Activated T-cell treated with anti-CD3 and anti-CD28 coated beads, Interleukin-2, amount 50 U/mL, for 48 hours (primary cell): Measurements from ENCODE around the gene SLC66A2.
"Not testable (repeated sequence)": the region's sequence is repeated elsewhere in the genome, so short reads cannot be mapped to it uniquely, and the experiment has no call there.

ENCODE experiments used
- DNase-seq, 2 experiments: peaks; one replicate each; pipeline ENCODE4 v3.0.0-alpha.2; 2020

SLC66A2 gene

DNA sequence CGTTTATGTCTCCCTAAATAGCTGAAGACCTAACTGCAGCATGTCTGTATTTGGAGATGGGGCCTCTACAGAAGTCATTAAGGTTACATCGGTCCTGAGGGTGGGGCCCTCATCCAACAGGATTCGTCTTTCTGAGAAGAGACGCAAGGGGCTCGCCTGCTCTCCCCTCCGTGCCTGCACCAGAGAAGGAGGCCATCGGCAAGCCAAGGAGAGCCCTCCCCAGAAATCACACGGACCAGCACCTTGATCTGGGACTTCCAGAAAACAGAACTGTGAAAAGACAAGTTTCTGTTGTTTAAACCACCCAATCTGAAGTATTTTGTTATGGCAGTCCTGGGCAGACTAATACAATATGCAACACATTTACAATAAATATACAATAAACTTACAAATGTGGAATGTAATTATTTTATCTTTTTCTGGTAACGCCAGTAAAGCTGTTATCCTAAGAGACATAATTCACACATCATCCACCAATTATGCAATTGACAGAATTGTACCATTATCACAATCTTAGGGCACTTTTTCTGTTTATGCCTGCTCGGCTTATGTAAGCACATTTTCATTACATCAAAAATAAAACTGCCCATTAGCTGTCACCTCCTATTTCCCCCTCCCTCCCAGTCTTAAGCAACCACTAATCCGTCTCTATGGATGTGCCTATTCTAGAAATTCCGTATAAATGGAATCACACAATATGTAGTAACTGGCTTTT lies 19.1 kb upstream of the SLC66A2 start:
- DNase-seq, result no peak

DNA sequence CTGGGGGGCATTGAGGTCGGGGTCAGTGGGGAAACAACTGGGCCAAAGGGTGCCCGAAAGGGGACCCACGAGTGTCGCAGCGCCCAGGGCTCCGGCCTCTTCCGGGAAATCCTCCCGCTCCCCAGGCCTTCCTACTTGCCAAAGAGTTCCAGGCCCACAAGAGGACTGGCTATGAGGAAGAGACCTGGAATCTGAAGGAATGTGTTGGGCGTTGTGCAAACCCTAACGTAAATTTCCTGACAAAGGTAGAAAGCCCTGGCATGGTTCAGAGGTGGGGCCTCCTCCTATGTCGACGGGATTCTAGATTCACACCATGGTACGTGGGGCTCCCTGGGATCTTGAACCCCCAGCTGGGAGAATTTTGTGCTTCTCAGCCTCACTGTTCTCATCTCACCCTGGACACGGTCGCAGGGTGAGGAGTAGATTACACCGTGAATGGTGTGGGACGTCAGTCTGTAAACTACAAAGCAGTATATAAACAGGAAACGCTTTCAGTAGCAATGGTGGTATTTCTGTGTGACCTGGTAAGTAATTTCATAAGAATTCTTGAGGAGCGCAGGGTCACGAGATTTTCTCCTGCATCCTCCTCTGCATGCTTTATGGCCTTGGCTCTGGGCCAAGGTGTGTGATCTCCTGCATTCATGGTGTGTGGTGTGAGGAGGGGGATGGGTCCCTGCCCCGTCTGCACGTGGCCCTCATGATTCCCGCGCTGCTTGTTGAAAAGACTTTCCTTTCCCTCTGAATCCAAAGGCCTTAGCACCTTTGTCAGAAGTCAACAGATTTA lies 13.9 kb upstream of the SLC66A2 start:
- DNase-seq, result peak in 1 of 2 experiments; percentile 43

DNA sequence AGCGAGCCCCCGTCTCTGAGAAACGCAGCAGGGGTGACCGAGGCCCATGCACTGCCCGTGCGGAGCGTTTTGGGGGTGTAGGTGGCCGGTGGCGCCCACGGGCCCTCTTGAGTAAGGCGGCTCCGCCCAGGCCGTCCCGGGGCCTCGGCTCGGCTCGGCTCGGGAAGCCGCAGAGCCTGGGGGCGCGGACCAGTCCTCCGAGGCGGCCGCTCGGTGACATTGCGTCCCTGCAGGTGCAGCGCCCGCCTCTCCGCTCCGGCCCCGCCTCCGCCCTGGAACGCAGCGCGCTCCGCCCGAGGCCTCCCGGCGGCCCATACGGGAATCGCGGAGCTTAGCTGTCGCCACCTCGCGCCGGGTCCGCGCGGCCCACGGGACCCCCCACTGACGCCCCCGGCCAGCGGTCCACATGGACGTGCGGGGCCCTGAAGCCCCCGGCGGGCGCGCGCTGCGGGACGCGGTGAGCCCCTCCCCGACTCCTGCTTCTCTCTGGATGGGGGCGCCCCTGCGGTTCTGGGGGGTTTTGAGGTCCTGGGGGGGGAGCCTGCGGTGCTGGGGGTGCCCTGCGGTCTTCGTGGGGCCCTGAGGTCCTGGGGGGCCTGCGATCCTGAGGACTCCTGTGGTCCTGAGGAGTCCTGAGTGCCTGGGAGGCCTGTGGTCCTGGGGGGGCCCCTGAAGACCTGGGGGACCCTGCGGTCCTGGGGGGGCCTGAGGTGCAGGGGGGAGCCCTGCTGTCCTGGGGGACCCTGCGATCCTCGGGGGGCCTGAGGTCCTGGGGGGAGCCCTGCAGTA lies 13.1 kb upstream of the SLC66A2 start, which contains the start of gene HSBP1L1:
TSS of gene HSBP1L1 (plus strand) at position 314 of the 789 bp plus-strand sequence. CDS start at position 407, 93 bp downstream.
- peak; percentile 71 to 81 for DNase-seq

DNA sequence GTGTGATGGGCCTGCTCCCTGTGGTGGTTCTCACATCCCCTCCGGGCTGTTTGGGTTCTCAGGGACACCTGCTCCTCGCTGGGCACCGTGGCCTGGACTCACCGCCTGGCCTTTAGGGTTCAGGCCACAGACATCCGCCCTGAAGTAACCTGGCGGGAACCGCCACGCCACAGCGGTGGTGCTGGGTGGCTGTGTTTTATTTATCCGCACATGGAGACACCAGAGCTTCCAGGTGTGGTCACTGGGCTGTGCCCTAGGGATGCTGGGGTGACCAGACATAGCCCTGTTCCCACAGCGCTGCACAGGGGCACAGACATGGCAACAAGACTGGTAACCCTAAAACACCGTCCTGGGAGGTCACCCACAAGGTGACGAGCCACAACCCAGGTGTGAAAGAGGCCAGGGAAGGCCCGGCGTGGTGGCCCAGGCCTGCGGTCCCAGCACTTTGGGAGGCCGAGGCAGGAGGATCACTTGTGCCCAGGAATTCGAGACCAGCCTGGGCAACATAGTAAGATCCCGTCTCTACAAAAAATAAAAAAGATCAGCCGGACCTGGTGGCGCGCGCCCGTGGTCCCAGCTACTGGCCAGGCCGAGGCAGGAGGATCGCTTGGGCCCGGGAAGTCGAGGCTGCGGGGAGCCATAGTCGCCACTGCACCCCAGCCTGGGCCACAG lies 12.3 kb upstream of the SLC66A2 start:
- no peak for DNase-seq

DNA sequence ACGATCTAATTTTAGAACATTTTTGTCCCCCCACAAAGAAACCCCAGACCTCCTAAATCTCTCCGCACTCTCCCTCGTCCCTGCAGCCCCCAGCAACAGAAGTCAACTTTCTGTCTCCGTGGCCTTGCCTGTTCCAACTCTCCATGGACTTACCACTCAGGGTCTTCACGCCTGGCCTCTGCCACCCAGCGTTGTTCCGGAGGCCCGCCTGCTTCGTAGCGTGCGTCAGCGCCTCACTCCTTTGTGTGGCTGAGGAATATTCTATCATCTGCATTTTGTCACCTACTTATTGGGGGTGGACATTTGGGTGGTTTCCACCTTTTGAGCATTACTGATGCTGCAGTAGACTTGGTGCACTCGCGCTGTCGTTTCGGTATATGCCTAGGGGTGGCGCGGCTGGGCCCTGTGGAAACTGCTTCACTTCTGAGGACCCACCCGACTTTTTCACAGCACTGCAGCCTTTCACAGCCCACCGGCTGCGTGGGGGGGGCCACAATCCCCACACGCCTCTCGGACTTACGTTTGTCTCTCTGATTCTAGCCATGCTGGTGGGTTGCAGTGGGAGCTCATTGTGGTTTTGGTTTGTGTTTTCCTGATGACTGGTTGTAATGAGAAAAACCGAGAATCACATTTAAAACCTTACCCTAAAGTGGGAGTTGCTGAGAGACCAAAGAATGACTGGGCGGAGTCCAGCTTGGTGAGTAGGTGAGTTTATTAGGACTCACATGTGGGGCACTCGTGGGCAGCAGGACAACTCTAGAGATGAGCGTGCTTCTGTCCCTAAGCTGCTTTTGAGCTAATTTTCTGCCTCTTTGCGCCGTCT lies 11.6 kb upstream of the SLC66A2 start:
- peak; percentile 67 to 75 for DNase-seq

DNA sequence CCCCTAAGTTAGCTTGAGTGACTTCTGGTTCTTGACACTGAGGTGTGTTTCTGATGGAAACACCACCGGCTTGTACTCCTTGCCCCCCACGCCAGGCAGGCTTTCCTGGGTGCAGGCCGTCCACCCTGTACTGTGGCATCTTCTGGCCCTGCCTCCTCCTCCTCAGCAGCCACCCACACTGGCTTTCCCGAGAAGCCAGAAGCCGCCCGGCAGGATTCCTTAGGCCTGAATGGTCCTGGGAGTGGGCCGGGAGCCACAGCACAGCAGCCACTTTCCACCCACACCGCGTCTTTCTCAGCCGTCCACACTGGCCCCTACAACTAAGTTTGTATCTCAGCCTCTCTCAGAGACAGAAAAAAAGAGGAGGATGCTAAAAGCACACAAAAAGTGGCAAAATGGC lies 10.9 kb upstream of the SLC66A2 start:
- DNase-seq, result no peak

DNA sequence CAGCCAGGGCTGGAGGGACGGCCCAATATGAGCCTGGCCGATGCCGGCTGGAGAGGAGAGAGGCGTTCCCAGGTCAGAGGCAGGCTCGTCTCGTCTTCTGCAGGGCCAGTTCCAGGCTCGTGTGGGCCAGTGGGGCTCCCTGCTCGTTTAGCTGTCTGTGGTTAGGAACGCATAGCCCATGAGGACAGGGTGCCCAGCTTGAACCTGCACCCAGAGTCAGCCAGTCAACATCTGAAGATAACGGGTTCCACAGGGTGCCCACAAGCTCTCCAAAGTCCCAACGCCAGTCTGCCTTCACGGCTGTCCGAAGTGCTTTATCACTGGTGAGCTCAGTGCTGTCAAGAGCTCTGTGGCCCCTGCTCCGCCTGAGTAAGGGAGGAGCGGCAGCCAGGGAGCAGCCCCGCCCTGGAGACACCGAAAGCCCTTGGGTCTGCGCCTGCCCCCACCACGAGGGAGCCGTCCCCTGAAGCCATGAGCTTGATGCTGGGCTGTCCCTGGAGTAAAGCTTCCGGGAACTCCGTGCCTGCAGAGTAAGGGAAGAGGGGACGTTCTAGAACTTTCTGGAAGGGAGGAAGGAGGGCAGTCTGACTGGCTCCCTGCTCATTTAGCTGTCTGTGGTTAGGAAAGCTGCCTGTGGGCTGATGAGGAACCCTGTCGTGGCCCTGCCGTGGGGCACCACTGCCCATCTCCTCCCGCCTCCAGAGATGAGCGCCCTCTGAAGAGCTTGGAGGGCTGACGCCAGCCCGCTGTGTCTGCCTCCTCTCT lies 10.3 kb upstream of the SLC66A2 start:
- DNase-seq, result no peak

DNA sequence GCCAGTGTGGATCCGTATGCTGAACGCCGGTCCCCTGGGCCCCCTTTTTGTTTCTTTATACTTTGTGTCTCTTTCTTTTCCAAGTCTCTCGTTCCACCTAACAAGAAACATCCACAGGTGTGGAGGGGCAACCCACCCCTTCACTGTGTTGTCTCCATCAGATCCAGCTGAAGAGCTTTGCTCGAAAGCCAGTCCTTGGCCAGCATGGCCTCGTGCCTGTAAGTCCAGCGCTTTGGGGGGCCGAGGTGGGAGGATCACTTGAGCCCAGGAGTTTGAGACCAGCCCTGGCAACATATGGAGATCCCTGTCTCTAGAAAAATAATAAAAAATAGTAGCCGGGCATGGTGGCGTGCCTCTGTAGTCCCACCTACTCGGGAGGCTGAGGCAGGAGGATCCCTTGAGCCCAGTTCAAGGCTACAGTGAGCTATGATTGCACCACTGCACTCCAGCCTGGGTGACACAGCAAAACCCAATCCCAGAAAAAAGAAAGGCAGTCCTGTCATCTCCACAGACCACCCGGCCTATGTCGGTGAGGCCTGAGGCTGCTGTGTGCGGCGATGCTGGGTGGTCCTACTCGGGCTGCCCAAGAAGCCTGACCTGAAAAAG lies 9.6 kb upstream of the SLC66A2 start:
- DNase-seq, result no peak

DNA sequence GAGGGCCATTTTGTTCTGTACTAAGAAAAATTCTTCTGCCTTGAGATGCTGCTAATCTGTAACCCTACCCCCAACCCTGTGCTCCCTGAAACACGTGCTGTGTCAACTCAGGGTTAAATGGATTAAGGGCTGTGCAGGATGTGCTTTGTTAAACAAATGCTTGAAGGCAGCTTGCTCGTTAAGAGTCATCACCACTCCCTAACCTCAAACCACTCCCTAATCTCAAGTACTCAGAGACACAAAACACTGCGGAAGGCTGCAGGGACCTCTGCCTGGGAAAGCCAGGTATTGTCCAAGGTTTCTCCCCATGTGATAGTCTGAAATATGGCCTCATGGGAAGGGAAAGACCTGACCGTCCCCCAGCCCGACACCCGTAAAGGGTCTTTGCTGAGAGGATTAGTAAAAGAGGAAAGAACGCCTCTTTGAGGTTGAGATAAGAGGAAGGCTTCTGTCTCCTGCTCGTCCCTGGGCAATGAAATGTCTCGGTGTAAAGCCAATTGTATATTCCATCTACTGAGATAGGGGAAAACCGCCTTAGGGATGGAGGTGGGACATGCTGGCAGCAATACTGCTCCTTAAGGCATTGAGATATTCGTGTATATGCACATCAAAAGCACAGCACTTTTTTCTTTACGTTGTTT lies 8.8 kb upstream of the SLC66A2 start:
- not testable (repeated sequence) for DNase-seq

DNA sequence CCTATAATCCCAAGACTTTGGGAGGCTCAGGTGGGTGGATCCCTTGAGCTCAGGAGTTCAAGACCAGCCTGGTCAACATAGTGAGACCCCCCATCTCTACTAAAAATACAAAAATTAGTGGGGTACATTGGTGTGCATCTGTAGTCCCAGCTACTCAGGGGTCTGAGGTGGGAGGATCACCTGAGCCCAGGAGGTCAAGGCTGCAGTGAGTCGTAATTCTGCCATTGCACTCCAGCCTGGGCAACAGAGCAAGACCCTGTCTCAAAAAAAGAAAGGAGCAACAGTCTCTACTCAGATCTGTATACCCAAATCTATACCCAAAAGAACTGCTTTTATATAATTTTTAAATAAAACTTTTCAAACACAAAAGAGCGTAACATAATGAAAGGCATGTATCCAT lies 7.5 kb upstream of the SLC66A2 start:
- DNase-seq, result no peak

DNA sequence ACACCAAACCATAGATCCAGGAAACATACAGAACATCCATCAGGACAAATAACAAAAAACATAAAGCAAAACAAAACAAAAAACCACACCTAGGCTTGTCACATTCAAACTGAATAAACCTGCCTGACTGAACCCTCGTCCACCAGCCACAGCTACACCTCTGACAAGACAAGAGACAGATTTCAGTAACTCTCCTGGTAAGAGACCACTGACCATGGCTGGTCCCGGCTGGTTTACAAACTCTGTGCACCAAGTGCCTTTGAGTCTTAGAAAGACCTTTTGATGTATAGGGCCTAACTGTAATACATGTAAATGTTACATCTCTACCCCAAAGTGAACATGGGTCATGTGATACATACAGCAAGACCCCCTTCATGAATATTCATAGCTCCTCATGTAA lies 4.8 kb upstream of the SLC66A2 start:
- no peak for DNase-seq

DNA sequence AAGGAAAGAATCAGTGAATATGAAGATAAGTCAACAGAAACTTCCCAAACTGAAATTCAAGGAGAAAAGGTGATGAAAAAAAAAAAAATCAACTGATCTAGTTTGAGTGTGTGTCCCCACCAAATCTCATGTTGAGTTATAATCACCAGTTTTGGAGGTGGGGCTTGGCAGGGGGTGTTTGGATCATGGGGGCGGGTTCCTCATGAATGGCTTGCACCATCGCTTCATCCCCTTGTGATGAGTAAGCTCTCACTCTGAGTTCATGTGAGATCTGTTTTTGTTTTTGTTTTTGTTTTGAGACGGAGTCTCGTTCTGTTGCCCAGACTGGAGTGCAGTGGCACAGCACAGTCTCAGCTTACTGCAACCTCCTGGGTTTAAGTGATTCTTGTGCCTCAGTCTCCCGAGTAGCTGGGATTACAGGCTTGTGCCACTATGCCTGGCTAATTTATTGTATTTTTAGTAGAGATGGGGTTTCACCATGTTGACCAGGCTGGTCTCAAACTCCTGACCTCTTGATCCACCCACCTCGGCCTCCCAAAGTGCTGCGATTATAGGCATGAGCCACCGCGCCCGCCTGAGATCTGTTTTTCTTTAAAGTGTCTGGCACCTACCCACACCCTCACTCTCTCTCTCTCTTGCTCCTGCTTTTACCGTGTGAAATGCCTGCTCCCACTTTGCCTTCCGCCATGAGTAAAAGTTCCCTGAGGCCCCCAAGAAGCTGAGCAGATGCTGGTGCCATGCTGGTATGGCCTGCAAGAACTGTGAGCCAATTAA lies 4.0 kb upstream of the SLC66A2 start:
- DNase-seq, result no peak

DNA sequence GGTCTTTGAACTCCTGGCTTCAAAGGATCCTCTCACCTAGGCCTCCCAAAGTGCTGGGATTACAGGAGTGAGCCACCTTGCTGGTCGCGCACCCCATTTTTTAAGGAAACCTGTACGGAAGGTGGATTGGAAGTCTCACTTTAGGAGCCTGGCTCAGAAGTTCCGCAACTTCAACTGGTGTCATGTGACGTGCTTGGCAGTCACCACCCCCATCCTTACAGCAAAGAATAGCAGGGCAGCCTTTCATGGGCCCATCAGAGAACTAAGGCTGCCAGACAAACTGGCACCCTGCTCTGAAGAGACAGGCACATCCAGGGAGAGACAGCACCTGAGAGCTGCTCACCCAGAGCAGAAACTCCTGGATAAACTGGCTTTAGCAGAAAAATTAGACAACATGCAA lies 3.3 kb upstream of the SLC66A2 start:
- DNase-seq, result no peak

DNA sequence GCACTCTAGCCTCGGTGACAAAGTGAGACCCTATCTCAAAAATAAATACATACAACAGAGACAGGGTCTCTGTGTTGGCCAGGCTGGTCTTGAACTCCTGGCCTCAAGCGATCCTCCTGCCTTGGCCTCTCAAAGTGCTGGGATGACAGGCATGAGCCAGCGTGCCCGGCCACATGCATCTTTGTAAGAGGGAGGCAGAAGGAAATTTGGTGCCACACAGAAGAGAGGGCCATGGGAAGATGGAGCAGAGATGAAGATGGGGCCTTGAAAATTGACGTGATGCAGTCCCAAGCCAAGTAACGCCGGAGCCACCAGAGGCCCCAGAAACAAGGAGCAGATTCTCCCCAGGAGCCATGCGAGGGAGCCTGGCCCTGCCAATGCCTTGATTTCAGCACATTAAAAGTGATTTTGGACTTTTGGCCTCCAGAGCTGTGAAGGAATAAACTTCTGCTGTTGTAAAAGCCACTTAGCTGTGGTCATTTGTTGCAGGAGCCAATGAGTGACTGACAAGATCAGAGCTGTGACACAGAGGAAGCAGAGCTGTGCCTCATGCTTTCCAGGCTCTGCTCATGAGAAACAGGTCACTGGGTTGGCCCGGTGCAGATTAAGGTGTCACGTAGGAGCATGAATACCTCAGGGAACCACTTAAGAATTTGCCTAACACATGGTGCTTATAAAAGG lies 2.7 kb upstream of the SLC66A2 start:
- peak in 1 of 2 experiments; percentile 36 for DNase-seq

DNA sequence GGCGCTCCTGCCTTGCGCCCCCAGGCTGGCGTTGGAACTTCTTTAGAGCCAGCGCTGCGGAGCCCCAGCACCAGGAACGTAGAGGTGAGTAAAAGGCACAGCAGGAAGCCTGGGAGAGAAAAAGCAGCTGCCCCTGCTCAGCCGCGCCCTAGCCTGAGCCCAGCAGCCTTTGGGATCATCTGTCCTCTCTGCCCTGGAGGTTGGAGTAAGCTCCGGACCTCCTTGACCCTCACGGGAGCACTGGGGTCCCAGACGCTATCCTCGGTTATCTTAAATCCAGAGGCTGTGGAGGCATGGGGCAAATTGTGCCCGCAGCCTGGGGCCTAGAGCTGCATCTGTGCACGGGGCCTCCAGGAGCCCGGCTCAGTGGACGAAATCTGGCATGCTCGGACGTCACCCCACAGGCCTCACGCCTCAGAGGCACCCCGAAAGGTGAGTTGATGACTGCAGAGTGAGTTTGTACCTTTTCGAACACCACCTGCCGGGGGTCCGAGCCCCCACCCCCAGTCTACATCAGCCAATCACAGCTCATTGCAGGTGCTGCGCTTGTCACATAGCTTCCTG lies 1.6 kb upstream of the SLC66A2 start:
- DNase-seq, result no peak

DNA sequence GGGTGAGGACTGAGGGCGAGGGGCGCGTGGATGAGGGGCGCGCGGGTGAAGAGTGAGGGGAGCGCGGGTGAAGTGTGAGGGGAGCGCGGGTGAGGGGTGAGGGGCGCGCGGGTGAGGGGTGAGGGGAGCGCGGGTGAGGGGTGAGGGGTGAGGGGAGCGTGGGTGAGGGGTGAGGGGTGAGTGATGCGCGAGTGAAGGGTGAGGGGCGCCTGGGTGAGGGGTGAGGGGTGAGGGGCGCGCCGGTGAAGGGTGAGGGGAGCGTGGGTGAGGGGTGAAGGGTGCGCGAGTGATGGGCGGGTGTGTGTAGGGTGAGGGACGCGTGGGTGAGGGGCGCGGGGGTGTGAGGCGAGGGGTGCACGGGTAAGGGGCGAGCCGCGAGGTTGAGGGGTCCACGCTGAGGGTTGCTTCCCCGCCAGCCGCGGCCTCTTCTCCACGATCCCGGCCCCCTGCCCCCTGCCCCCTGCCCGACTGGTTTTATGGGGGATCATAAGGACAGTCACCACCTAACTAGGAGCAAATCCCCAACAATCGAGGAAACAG lies 1.1 kb upstream of the SLC66A2 start:
- DNase-seq, result no peak

DNA sequence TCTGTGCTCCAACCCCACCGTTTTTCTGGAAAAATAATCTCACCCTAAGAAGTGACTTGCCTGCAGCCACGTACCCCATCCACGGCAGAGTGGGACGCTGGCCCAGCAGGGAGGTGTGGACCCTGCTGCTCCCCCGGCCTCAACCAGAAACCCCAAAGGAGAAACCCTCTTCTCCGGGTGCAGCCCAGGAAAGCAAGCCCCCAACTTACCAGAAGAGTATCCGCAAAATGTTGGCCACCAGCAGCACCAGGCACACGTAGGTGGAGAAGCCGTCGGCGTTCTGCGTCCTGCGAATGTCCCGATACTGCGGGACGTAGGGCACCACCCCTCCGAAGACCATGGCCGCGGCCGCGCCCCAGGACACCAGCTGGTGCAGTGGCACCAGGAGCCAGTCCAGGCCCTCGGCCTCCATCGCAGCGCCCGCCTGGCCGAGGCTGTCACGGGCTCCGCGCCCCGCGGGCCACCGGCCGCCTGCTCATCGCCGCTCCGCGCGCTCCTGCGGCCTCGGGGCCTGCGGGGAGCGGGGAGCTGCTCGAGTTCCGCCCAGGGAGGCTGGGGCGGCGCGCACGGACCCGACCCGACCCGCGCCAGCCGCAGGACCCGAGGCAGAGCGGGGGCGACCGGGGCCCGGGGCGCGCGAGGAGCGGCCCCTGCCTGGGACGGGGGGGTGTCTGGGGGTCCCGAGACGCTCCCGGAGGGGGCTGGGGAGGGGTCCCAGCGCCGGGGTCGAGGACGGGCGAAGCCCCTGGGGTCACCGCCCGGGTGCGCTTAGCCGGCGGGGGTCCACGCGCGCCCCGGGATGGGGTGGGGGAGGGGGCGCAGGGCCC lies 725 bp downstream of the SLC66A2 start:
- DNase-seq, result peak in 1 of 2 experiments; percentile 44
